BJ (cell line): ENCODE data around the gene IFT80. TPM values are rescaled to one million over a fixed set of nuclear protein-coding genes. Genes with fewer than 3 reads are reported as not detected.

ENCODE experiments used
- CTCF ChIA-PET: fragments of 350-600 bp; formaldehyde crosslinking; extraction: SDS; loops from one replicate; lab custom pipeline; 2021; ENCODE audit warnings: antibody characterized with exemption, inconsistent platforms; lab: Yijun Ruan, JAX
- POLR2A ChIA-PET: fragments of 300-600 bp; sonication (Branson Sonifier 250); formaldehyde crosslinking; extraction: SDS; loops from one replicate; lab custom pipeline; 2021; ENCODE audit warnings: antibody characterized with exemption; lab: Charles Lee
- DNase-seq: peaks from one replicate; pipeline ENCODE4 v3.0.0-alpha.2; 2011; ENCODE audit warnings: low read depth
- H3K27me3 ChIP-seq: 2 replicates; pipeline ENCODE4 v1.6.0; 2011; ENCODE audit warnings: low read length; ENCODE audit not compliant: control insufficient read depth, insufficient read depth
- H3K36me3 ChIP-seq: 2 replicates; pipeline ENCODE4 v1.5.1; 2011; ENCODE audit warnings: low read length; ENCODE audit not compliant: control insufficient read depth, insufficient read depth
- H3K4me3 ChIP-seq: 2 replicates; pipeline ENCODE4 v1.5.1; 2011; ENCODE audit warnings: low read depth, mild to moderate bottlenecking, control low read depth, low read length
- CTCF ChIP-seq: IDR thresholded peaks from 2 replicates; pipeline ENCODE4 v1.5.1; 2011; ENCODE audit warnings: low read depth, mild to moderate bottlenecking, control low read depth, inconsistent platforms, low read length, moderate library complexity; ENCODE audit not compliant: insufficient read depth
- polyA plus RNA-seq: library from polyadenylated mRNA; depleted of rRNA; stranded (reverse); fragments of >200 nt; gene quantifications from 2 replicates; pipeline ENCODE4 v1.2.3, GENCODE V29; 2011

The IFT80 gene
- polyA plus RNA-seq, 1 experiment, result 10.4 TPM

DNA sequence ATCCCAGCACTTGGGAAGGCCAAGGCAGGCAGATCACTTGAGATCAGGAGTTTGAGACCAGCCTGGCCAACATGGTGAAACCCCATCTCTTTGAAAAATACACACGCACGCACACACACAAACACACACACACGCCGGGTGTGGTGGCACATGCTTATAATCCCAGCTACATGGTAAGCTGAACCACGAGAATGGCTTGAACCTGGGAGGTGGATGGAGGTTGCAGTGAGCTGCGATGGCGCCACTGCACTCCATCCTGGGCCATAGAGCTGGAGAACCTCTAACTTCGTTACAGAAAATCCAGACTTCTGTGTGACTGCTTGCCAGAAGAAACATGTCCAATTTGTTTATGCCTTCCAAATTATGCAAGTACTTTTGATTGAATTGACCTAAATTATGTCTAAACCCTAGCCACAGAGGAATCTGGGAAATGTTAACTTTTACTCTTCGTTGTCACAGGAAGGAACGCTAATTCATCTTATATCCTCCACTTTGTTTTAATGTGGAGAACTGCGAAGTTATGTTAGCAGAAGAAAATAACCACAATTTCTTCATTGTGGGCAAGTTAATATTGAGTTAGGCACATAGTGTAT lies 28.9 kb upstream of the IFT80 start:
- TF ChIP-seq CTCF, result no peak
- POLR2A ChIA-PET, result interaction anchor here (0.6 kb wide), 1 partner anchor 363 kb away, joined by 3 read pairs; no protein-coding TSS in a partner anchor

DNA sequence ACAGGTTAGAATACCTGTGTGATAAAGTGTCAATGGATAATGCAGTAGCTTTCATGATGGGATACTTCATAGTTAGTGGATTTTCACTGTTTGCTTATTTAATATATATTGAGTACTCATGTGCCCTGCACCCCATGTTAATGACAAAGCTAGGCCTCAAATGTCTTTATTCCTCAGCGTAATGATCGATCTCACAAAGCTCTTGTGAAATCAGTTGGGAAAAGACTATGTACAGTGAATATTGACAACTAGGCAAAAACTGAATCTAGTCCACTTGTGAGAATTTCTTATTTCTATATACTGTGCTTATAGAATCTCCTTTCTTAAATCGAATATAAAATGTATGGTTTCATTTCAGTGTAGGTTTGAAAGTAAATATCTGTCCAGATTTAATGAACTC lies 18.3 kb upstream of the IFT80 start:
- CTCF ChIA-PET, result interaction anchor here (0.6 to 1.5 kb wide), 3 partner anchors 26 to 254 kb away, joined by 3 to 9 read pairs (median 5); no protein-coding TSS in a partner anchor
- POLR2A ChIA-PET, result no interaction called here
- no peak for TF ChIP-seq CTCF
- H3K4me3 ChIP-seq, result no peak overlapping the region
- no peak for DNase-seq
- no peaks in the 10 kb centered on the region for H3K27me3 ChIP-seq
- peaks cover 5% of the 10 kb centered on the region for H3K36me3 ChIP-seq

More for the DNA sequence above, 28.9 kb upstream of the IFT80 start:
- Histone ChIP-seq H3K36me3 (peaks cover 9% of the 10 kb centered on the region), H3K4me3 (no peak overlapping the region), H3K27me3 (no peaks in the 10 kb centered on the region)
- CTCF ChIA-PET, result interaction anchor here (0.7 to 1.9 kb wide), 5 partner anchors 8 to 50 kb away, joined by 3 to 5 read pairs (median 3); no protein-coding TSS in a partner anchor
- no peak for DNase-seq

GRCh38 chr3:160413613-160414248 lies 14.7 kb upstream of the IFT80 start:
- TF ChIP-seq CTCF, result peak; percentile 82
- no peak for DNase-seq
- no peak overlapping the region for H3K4me3 ChIP-seq
- POLR2A ChIA-PET, result interaction anchor here (0.7 kb wide), 1 partner anchor 12 kb away, joined by 9 read pairs; no protein-coding TSS in a partner anchor
- CTCF ChIA-PET, result interaction anchor here (0.7 to 3.3 kb wide), 17 partner anchors 9 to 427 kb away, joined by 3 to 34 read pairs (median 4); partner anchors contain the start of gene SMC4
- no peaks in the 10 kb centered on the region for H3K27me3 ChIP-seq
- H3K36me3 ChIP-seq, result 0 out of 2 replicates have a peak, but pooled peaks cover 2% of the 10 kb centered on the region

DNA sequence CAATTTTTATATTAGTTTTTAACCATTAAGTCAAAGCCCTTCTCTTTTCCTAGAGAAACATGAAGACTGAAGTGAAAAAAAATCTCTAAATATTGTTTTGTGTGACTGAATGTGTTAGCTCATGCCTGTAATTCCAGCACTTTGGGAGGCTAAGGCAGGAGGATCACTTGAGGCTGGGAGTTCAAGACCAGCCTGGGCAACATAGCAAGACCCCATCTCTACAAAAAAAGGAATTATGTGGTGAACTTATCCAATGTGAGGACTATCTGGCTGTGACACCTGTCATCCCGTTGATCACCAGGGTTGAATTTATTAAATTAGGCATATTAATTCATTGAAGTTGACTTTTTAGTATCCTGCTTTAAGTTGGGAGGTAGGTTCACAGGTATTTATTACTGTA lies 13.5 kb upstream of the IFT80 start:
- Histone ChIP-seq H3K27me3 (no peaks in the 10 kb centered on the region), H3K36me3 (0 out of 2 replicates have a peak, but pooled peaks cover 1% of the 10 kb centered on the region), H3K4me3 (no peak overlapping the region)
- ChIA-PET CTCF (interaction anchor here (1.0 to 3.3 kb wide), 7 partner anchors 11 to 380 kb away, joined by 3 to 11 read pairs (median 5); no protein-coding TSS in a partner anchor), POLR2A (no interaction called here)
- no peak for TF ChIP-seq CTCF
- no peak for DNase-seq
